Measurements from ENCODE around the gene SPSB1.

DNA sequence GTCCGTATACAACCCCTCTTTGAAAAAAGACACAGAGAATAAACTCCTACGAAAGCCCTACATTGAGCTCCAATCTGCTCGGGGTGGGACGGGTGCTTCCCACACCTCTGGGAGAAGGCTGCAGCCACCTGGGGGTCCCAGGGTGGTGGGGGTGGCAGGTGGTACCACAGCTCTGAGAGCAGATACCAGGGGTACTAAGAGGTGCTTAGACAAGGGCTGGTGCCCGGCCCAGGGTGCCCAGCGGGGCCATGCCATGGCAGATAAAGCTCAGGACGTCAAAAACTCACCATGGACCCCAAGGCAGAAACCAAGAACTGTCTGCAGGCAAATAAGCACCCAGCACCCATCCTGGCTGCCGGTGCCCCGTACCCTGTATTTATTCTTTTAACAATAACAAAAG, 75.1 kb downstream of the SPSB1 start:
- TF ChIP-seq, protein P1, sequence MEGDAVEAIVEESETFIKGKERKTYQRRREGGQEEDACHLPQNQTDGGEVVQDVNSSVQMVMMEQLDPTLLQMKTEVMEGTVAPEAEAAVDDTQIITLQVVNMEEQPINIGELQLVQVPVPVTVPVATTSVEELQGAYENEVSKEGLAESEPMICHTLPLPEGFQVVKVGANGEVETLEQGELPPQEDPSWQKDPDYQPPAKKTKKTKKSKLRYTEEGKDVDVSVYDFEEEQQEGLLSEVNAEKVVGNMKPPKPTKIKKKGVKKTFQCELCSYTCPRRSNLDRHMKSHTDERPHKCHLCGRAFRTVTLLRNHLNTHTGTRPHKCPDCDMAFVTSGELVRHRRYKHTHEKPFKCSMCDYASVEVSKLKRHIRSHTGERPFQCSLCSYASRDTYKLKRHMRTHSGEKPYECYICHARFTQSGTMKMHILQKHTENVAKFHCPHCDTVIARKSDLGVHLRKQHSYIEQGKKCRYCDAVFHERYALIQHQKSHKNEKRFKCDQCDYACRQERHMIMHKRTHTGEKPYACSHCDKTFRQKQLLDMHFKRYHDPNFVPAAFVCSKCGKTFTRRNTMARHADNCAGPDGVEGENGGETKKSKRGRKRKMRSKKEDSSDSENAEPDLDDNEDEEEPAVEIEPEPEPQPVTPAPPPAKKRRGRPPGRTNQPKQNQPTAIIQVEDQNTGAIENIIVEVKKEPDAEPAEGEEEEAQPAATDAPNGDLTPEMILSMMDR (conservative IDR thresholded peaks at IDR 0.05; ENCODE audit: low read depth in 2 of 2): no peak
- TF ChIP-seq POLR2AphosphoS5 (IDR thresholded peaks at IDR 0.05; ENCODE audit: low read depth): no peak
- no peak for TF ChIP-seq EZH2 (IDR thresholded peaks at IDR 0.05; ENCODE audit: low read depth, unreplicated experiment)
- TF ChIP-seq EZH2phosphoT487 (IDR thresholded peaks at IDR 0.05; ENCODE audit: unreplicated experiment): no peak
- TF ChIP-seq, protein P2, sequence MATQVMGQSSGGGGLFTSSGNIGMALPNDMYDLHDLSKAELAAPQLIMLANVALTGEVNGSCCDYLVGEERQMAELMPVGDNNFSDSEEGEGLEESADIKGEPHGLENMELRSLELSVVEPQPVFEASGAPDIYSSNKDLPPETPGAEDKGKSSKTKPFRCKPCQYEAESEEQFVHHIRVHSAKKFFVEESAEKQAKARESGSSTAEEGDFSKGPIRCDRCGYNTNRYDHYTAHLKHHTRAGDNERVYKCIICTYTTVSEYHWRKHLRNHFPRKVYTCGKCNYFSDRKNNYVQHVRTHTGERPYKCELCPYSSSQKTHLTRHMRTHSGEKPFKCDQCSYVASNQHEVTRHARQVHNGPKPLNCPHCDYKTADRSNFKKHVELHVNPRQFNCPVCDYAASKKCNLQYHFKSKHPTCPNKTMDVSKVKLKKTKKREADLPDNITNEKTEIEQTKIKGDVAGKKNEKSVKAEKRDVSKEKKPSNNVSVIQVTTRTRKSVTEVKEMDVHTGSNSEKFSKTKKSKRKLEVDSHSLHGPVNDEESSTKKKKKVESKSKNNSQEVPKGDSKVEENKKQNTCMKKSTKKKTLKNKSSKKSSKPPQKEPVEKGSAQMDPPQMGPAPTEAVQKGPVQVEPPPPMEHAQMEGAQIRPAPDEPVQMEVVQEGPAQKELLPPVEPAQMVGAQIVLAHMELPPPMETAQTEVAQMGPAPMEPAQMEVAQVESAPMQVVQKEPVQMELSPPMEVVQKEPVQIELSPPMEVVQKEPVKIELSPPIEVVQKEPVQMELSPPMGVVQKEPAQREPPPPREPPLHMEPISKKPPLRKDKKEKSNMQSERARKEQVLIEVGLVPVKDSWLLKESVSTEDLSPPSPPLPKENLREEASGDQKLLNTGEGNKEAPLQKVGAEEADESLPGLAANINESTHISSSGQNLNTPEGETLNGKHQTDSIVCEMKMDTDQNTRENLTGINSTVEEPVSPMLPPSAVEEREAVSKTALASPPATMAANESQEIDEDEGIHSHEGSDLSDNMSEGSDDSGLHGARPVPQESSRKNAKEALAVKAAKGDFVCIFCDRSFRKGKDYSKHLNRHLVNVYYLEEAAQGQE (IDR thresholded peaks at IDR 0.05; ENCODE audit: unreplicated experiment): no peak
- TF ChIP-seq, protein P3, sequence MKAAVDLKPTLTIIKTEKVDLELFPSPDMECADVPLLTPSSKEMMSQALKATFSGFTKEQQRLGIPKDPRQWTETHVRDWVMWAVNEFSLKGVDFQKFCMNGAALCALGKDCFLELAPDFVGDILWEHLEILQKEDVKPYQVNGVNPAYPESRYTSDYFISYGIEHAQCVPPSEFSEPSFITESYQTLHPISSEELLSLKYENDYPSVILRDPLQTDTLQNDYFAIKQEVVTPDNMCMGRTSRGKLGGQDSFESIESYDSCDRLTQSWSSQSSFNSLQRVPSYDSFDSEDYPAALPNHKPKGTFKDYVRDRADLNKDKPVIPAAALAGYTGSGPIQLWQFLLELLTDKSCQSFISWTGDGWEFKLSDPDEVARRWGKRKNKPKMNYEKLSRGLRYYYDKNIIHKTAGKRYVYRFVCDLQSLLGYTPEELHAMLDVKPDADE (IDR thresholded peaks at IDR 0.05): no peak
- TF ChIP-seq ZNF114 (CRISPR knock-in tag; IDR thresholded peaks at IDR 0.05): no peak
- TF ChIP-seq CREB1 (CRISPR knock-in tag; IDR thresholded peaks at IDR 0.05; ENCODE audit: low read depth): no peak
- no peak for TF ChIP-seq ZNF331 (CRISPR knock-in tag; IDR thresholded peaks at IDR 0.05; ENCODE audit: low read depth)
- no peak for TF ChIP-seq JUNB (IDR thresholded peaks at IDR 0.05; ENCODE audit: unreplicated experiment)
- TF ChIP-seq STAT1 (IDR thresholded peaks at IDR 0.05; ENCODE audit: unreplicated experiment): no peak
- TF ChIP-seq, protein P4, sequence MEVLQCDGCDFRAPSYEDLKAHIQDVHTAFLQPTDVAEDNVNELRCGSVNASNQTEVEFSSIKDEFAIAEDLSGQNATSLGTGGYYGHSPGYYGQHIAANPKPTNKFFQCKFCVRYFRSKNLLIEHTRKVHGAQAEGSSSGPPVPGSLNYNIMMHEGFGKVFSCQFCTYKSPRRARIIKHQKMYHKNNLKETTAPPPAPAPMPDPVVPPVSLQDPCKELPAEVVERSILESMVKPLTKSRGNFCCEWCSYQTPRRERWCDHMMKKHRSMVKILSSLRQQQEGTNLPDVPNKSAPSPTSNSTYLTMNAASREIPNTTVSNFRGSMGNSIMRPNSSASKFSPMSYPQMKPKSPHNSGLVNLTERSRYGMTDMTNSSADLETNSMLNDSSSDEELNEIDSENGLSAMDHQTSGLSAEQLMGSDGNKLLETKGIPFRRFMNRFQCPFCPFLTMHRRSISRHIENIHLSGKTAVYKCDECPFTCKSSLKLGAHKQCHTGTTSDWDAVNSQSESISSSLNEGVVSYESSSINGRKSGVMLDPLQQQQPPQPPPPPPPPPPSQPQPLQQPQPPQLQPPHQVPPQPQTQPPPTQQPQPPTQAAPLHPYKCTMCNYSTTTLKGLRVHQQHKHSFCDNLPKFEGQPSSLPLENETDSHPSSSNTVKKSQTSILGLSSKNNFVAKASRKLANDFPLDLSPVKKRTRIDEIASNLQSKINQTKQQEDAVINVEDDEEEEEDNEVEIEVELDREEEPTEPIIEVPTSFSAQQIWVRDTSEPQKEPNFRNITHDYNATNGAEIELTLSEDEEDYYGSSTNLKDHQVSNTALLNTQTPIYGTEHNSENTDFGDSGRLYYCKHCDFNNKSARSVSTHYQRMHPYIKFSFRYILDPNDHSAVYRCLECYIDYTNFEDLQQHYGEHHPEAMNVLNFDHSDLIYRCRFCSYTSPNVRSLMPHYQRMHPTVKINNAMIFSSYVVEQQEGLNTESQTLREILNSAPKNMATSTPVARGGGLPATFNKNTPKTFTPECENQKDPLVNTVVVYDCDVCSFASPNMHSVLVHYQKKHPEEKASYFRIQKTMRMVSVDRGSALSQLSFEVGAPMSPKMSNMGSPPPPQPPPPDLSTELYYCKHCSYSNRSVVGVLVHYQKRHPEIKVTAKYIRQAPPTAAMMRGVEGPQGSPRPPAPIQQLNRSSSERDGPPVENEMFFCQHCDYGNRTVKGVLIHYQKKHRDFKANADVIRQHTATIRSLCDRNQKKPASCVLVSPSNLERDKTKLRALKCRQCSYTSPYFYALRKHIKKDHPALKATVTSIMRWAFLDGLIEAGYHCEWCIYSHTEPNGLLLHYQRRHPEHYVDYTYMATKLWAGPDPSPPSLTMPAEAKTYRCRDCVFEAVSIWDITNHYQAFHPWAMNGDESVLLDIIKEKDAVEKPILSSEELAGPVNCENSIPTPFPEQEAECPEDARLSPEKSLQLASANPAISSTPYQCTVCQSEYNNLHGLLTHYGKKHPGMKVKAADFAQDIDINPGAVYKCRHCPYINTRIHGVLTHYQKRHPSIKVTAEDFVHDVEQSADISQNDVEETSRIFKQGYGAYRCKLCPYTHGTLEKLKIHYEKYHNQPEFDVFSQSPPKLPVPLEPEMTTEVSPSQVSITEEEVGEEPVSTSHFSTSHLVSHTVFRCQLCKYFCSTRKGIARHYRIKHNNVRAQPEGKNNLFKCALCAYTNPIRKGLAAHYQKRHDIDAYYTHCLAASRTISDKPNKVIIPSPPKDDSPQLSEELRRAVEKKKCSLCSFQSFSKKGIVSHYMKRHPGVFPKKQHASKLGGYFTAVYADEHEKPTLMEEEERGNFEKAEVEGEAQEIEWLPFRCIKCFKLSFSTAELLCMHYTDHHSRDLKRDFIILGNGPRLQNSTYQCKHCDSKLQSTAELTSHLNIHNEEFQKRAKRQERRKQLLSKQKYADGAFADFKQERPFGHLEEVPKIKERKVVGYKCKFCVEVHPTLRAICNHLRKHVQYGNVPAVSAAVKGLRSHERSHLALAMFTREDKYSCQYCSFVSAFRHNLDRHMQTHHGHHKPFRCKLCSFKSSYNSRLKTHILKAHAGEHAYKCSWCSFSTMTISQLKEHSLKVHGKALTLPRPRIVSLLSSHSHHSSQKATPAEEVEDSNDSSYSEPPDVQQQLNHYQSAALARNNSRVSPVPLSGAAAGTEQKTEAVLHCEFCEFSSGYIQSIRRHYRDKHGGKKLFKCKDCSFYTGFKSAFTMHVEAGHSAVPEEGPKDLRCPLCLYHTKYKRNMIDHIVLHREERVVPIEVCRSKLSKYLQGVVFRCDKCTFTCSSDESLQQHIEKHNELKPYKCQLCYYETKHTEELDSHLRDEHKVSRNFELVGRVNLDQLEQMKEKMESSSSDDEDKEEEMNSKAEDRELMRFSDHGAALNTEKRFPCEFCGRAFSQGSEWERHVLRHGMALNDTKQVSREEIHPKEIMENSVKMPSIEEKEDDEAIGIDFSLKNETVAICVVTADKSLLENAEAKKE (CRISPR knock-in tag; IDR thresholded peaks at IDR 0.05): no peak
- TF ChIP-seq NANOG (IDR thresholded peaks at IDR 0.05; ENCODE audit: borderline replicate concordance): no peak

Data from GM23338 (cell line).